Mucosa of rectum (tissue), 2 donors: ENCODE data around the gene TTC1.

Experiments
- H3K27ac ChIP-seq, 2 donors: one replicate each; pipeline ENCODE4 v1.7.0; 2013; ENCODE audit warnings: inconsistent platforms in 2 of 2, low read depth in 2 of 2, low read length in 2 of 2
- H3K27me3 ChIP-seq, 2 donors: one replicate each; pipeline ENCODE4 v1.7.0; 2013; ENCODE audit warnings: low read length in 2 of 2; ENCODE audit not compliant: control insufficient read depth in 2 of 2, insufficient read depth in 2 of 2
- H3K36me3 ChIP-seq, 2 donors: one replicate each; pipeline ENCODE4 v1.7.0; 2013; ENCODE audit warnings: low read length in 2 of 2; ENCODE audit not compliant: control insufficient read depth in 2 of 2, insufficient read depth in 2 of 2
- H3K4me1 ChIP-seq, 2 donors: one replicate each; pipeline ENCODE4 v1.7.0; 2013; ENCODE audit warnings: low read length in 2 of 2, mild to moderate bottlenecking in 1 of 2; ENCODE audit not compliant: control insufficient read depth in 2 of 2, insufficient read depth in 2 of 2
- H3K4me3 ChIP-seq, 2 donors: one replicate each; pipeline ENCODE4 v1.7.0; 2013; ENCODE audit warnings: low read length in 2 of 2
- H3K9ac ChIP-seq, 2 donors: one replicate each; pipeline ENCODE4 v1.7.0; 2013; ENCODE audit warnings: low read length in 2 of 2, low read depth in 1 of 2, mild to moderate bottlenecking in 1 of 2
- H3K9me3 ChIP-seq, 2 donors: one replicate each; pipeline ENCODE4 v1.7.0; 2013; ENCODE audit warnings: low read length in 2 of 2; ENCODE audit not compliant: control insufficient read depth in 2 of 2
- donor health status: healthy.
- donor health status: Normal muscosa, but diverticular disease.

Gene TTC1

GRCh38 chr5:160020964-160021363 lies 12.0 kb downstream of the TTC1 start:
- H3K27me3 ChIP-seq: no peaks in the 10 kb centered on the region
- no peak overlapping the region for H3K27ac ChIP-seq
- peaks cover 4 to 15% of the 10 kb centered on the region in 2 donors for H3K36me3 ChIP-seq
- no peaks in the 10 kb centered on the region for H3K9me3 ChIP-seq
- peaks cover 3 to 7% of the 10 kb centered on the region in 2 donors for H3K4me1 ChIP-seq
- H3K4me3 ChIP-seq: no peak overlapping the region
- no peak overlapping the region for H3K9ac ChIP-seq

DNA sequence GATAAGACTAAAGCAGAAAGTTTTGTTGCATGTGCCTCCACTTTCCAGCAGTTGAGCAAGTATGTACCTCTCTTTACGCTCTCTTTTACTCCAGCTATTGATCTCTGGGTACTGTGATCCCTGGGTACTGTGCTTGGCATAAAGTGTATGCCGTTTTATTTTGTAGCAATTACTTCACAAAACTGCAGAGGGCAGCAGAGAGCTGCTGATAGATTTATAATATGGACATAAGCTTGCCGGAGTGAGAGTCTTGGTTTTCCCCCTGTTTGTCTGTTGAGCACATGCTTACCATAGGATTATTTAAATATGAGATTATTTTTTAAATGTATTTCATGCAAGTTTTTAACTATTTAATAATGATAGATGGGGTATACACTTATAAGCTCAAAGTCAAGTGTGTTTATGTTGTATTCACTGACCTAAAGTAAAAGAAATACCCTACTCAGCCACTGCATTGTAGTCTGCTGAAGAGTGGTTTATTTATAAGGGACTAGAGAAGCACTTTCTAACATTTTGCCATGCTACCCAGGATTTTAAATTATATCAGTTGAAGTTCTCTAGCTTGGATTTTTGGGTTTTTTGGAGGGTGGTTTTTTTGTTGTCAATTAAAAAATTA lies 13.0 kb downstream of the TTC1 start:
- Histone ChIP-seq H3K9ac (no peak overlapping the region), H3K9me3 (no peaks in the 10 kb centered on the region), H3K36me3 (peaks cover 1 to 15% of the 10 kb centered on the region in 2 donors), H3K4me3 (no peak overlapping the region), H3K27me3 (no peaks in the 10 kb centered on the region), H3K4me1 (peaks cover 3 to 7% of the 10 kb centered on the region in 2 donors), H3K27ac (no peak overlapping the region)

GRCh38 chr5:160023007-160023907 lies 14.3 kb downstream of the TTC1 start:
- no peak overlapping the region for H3K9ac ChIP-seq
- H3K4me3 ChIP-seq: no peak overlapping the region
- no peaks in the 10 kb centered on the region for H3K27me3 ChIP-seq
- H3K36me3 ChIP-seq: peaks cover 1 to 11% of the 10 kb centered on the region in 2 donors
- no peaks in the 10 kb centered on the region for H3K9me3 ChIP-seq
- H3K27ac ChIP-seq: no peak overlapping the region
- peaks cover 3 to 7% of the 10 kb centered on the region in 2 donors for H3K4me1 ChIP-seq

- H3K4me1 ChIP-seq: peaks cover 3 to 7% of the 10 kb centered on the region in 2 donors
- no peaks in the 10 kb centered on the region for H3K9me3 ChIP-seq
- H3K4me3 ChIP-seq: no peak overlapping the region
- no peaks in the 10 kb centered on the region for H3K27me3 ChIP-seq
- H3K9ac ChIP-seq: no peak overlapping the region
- no peak overlapping the region for H3K27ac ChIP-seq
- peaks cover 5 to 11% of the 10 kb centered on the region in 2 donors for H3K36me3 ChIP-seq
Observed at GRCh38 chr5:160023908-160024630, 15.1 kb downstream of the TTC1 start.

DNA sequence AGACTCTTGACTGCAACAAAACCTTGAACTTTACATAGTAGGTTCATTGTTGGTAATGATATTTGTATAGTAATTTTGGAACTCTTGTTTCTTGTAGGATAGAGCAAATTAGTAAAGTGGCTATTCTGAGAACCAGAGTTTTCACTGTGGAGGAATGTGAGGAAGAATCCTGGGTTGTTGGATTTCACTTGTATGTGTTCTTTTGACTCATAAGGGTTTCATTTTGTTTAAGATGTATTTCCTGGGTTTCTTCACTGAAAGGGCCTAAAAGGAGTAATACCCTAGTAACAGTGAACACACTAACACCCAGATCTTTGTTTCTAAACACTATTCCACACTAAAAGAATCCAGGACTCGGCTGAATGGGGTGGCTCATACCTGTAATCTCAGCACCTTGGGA lies 20.1 kb downstream of the TTC1 start:
- Histone ChIP-seq H3K27me3 (no peaks in the 10 kb centered on the region), H3K27ac (no peak overlapping the region), H3K36me3 (peaks cover 8 to 14% of the 10 kb centered on the region in 2 donors), H3K9me3 (no peaks in the 10 kb centered on the region), H3K9ac (no peak overlapping the region), H3K4me3 (no peak overlapping the region), H3K4me1 (peaks cover 0 to under 1% of the 10 kb centered on the region in 2 donors)

GRCh38 chr5:160029540-160030139 lies 20.7 kb downstream of the TTC1 start:
- H3K36me3 ChIP-seq: peaks cover 8 to 13% of the 10 kb centered on the region in 2 donors
- H3K27ac ChIP-seq: no peak overlapping the region
- no peak overlapping the region for H3K9ac ChIP-seq
- H3K4me1 ChIP-seq: no peaks in the 10 kb centered on the region
- no peaks in the 10 kb centered on the region for H3K9me3 ChIP-seq
- H3K27me3 ChIP-seq: no peaks in the 10 kb centered on the region
- H3K4me3 ChIP-seq: no peak overlapping the region

DNA sequence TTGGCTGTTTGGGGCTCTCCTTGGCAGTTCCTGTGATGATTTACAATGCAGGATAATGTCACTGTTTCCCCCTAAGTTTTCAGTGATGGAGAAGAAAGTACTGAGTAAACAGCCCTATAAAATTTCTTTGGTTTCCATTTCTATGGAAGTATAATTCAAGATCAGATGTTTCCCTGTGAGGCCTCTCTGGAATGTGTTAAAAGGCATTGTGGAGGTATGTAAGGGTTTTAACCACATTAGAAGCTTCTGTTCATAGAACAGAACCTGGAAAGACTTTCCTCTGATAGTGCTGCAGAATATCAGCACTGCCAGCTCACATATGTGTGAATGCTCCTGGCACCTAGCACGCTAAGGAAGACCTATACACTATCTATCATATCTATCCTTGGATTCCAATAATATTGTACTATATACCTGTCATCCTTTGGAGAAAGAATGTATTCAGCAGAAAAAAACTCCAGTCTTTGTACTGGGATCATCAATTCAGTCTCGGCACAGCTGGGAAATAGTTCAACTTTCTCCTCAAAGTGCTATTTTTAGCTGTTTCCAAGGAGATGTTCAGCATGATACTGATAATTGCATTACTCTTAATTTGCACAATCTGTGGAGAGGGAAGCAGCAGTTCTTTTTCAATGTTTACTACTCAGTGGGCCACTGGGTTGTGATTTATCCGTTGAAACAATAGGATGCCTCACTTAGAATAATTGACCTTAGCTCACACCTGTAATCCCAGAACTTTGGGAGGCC lies 21.9 kb downstream of the TTC1 start:
- peaks cover 13% of the 10 kb centered on the region in 2 donors for H3K36me3 ChIP-seq
- H3K9ac ChIP-seq: no peak overlapping the region
- H3K9me3 ChIP-seq: no peaks in the 10 kb centered on the region
- no peak overlapping the region for H3K4me3 ChIP-seq
- no peaks in the 10 kb centered on the region for H3K27me3 ChIP-seq
- H3K27ac ChIP-seq: no peak overlapping the region
- no peaks in the 10 kb centered on the region for H3K4me1 ChIP-seq

- Histone ChIP-seq H3K4me1 (no peaks in the 10 kb centered on the region), H3K4me3 (no peak overlapping the region), H3K9me3 (no peaks in the 10 kb centered on the region), H3K27ac (no peak overlapping the region), H3K36me3 (peaks cover 25 to 33% of the 10 kb centered on the region in 2 donors), H3K9ac (no peak overlapping the region), H3K27me3 (no peaks in the 10 kb centered on the region)
Observed at GRCh38 chr5:160033546-160034252, 24.8 kb downstream of the TTC1 start.

DNA sequence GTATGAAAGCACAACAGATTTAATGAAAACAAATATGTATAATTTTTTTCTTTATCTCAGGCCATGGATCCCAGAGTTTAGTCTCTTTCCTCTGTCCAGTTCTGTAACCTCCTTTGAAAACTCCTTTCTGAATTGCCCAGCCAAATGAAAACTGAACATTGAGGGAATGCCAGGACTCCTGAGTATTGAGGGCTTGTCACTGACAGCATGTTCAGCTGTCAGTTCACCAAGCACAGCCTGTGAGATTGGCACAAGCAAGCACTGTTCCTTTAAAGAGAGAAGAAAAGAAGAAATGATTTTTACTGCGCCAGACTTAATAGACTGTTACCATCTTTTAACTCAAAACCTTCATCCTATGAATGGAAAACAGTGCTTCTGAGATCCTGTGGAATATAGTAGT lies 27.3 kb downstream of the TTC1 start:
- Histone ChIP-seq H3K27ac (no peak overlapping the region), H3K4me3 (no peak overlapping the region), H3K9ac (no peak overlapping the region)

More for the DNA sequence above, 27.3 kb downstream of the TTC1 start:
- no peaks in the 10 kb centered on the region for H3K27me3 ChIP-seq
- H3K4me1 ChIP-seq: peaks cover 0 to 7% of the 10 kb centered on the region in 2 donors
- no peaks in the 10 kb centered on the region for H3K9me3 ChIP-seq
- peaks cover 25 to 35% of the 10 kb centered on the region in 2 donors for H3K36me3 ChIP-seq
